WI38 (cell line): ENCODE measurements around the gene ZNF700.
"Not testable (repeated sequence)": the region's sequence is repeated elsewhere in the genome, so short reads cannot be mapped to it uniquely, and the experiment has no call there.

Experiments used
- H3K4me3 ChIP-seq: 2 replicates; pipeline ENCODE4 v1.5.1; 2011; ENCODE audit warnings: low read depth, mild to moderate bottlenecking, control low read depth, low read length
- CTCF ChIP-seq: IDR thresholded peaks from 2 replicates; pipeline ENCODE4 v1.5.1; 2012; ENCODE audit warnings: low read depth, mild to moderate bottlenecking, control low read depth, low read length

Gene ZNF700

GRCh38 chr19:11924886-11925650, at the start of gene ZNF700:
ZNF700 (plus strand) TSS chr19:11925107; CDS start chr19:11925211, 104 bp downstream.
- peak within 1 kb of the TSS; percentile 92 for H3K4me3 ChIP-seq
- no peak for TF ChIP-seq CTCF

- H3K4me3 ChIP-seq, result not testable (repeated sequence)
- peak; percentile 9; the same call in 1 of the 2 replicates for TF ChIP-seq CTCF
Measured at GRCh38 chr19:11879687-11880266, 45.1 kb upstream of the ZNF700 start.

- TF ChIP-seq CTCF, result no peak
- no peak overlapping the region for H3K4me3 ChIP-seq
Measured at GRCh38 chr19:11880598-11880997, 44.3 kb upstream of the ZNF700 start.

- peak; percentile 68 for TF ChIP-seq CTCF
- H3K4me3 ChIP-seq, result no peak overlapping the region
Measured at GRCh38 chr19:11881151-11881800, 43.6 kb upstream of the ZNF700 start.

GRCh38 chr19:11882606-11883005, 42.3 kb upstream of the ZNF700 start:
- H3K4me3 ChIP-seq, result no peak overlapping the region
- TF ChIP-seq CTCF, result no peak

GRCh38 chr19:11887234-11887610, 37.7 kb upstream of the ZNF700 start:
- peak overlapping the region; percentile 85 for H3K4me3 ChIP-seq
- no peak for TF ChIP-seq CTCF
